Fibroblast of lung (primary cell): ENCODE measurements around the gene FSTL5.

Source experiments
- CTCF ChIP-seq, 2 donors: IDR thresholded peaks in 1 of 2; conservative IDR thresholded peaks in 1 of 2; 1 replicate in 1 of 2; 2 replicates in 1 of 2; pipeline ENCODE4 v1.5.1; 2011 to 2012; ENCODE audit warnings: low read length in 2 of 2, control low read depth in 1 of 2, inconsistent platforms in 1 of 2, low read depth in 1 of 2, mild to moderate bottlenecking in 1 of 2
- EZH2 ChIP-seq: IDR thresholded peaks from 2 replicates; pipeline ENCODE4 v1.5.1; 2012; ENCODE audit warnings: low read length, control low read depth, mild to moderate bottlenecking; ENCODE audit errors: missing control alignments

DNA sequence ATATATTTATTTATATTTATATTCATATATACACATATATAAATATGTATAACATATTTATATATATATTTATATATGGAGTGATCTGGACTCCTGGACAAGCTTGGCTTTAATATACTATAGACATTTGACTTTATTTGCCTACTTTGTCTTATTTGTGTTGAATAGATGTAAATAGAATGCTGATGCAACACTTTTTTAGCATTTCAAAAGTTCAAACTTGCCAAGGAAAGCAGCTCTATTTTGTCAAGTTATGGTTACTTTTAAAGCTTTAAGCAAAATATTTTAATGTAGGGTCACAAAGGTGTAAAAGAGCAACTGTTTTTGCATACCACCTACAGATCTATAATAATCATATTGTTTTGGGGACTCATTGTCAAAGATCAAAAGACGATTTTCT lies 61.1 kb downstream of the FSTL5 start:
- TF ChIP-seq CTCF (conservative IDR thresholded peaks at IDR 0.05 in 1 of 2, IDR thresholded peaks at IDR 0.05 in 1 of 2; ENCODE audit: low read depth in 1 of 2, low read length in 2 of 2) (no peak), EZH2 (no peak)
